Measurements from ENCODE around the gene TMEM198.

TMEM198 gene

GRCh38 chr2:219545943-219546352 is 2.1 kb downstream of the TMEM198 start:
- no peak for DNase-seq

GRCh38 chr2:219547621-219548020 is 3.8 kb downstream of the TMEM198 start:
- DNase-seq: no peak

- DNase-seq: no peak
Measured at GRCh38 chr2:219548990-219549389, 5.2 kb downstream of the TMEM198 start.

- no peak for DNase-seq
Measured at GRCh38 chr2:219549619-219550018, 5.8 kb downstream of the TMEM198 start.

GRCh38 chr2:219551441-219552381 is 7.9 kb downstream of the TMEM198 start:
- DNase-seq: peak; percentile 10

GRCh38 chr2:219552382-219553167 is 8.7 kb downstream of the TMEM198 start:
- DNase-seq: peak; percentile 76

GRCh38 chr2:219553168-219553417 is 9.3 kb downstream of the TMEM198 start:
- DNase-seq: no peak

- DNase-seq: no peak
Measured at GRCh38 chr2:219553463-219553963, 9.7 kb downstream of the TMEM198 start.

- DNase-seq: no peak
Measured at GRCh38 chr2:219554350-219554749, 10.5 kb downstream of the TMEM198 start.

- no peak for DNase-seq
Measured at GRCh38 chr2:219555956-219556355, 12.1 kb downstream of the TMEM198 start.

- DNase-seq: no peak
Measured at GRCh38 chr2:219556413-219556812, 12.6 kb downstream of the TMEM198 start.

GRCh38 chr2:219557320-219557719 is 13.5 kb downstream of the TMEM198 start:
- no peak for DNase-seq

- DNase-seq: no peak
Measured at GRCh38 chr2:219557791-219558785, 14.3 kb downstream of the TMEM198 start.

- peak; percentile 54 for DNase-seq
Measured at GRCh38 chr2:219559156-219559915, 15.5 kb downstream of the TMEM198 start.

GRCh38 chr2:219560037-219560892 is 16.4 kb downstream of the TMEM198 start:
- no peak for DNase-seq

GRCh38 chr2:219560893-219561178 is 17.0 kb downstream of the TMEM198 start:
- no peak for DNase-seq

- DNase-seq: no peak
Measured at GRCh38 chr2:219561179-219562048, 17.6 kb downstream of the TMEM198 start.

- DNase-seq: no peak
Measured at GRCh38 chr2:219562049-219563020, 18.5 kb downstream of the TMEM198 start.

All from fibroblast of upper back skin (primary cell).